GM08714 (cell line): Measurements from ENCODE around the gene TRAPPC5.

Experiments
- H3K4me3 ChIP-seq: fragments of 200-500 bp; sonication (Bioruptor generic); 2 replicates; pipeline ENCODE4 v1.5.1; 2014; ENCODE audit warnings: mild to moderate bottlenecking, low read length, inconsistent platforms
- ZNF274 ChIP-seq: IDR thresholded peaks from 2 replicates; pipeline ENCODE4 v1.6.1; 2012; ENCODE audit warnings: mild to moderate bottlenecking, low read depth, low read length

Gene TRAPPC5

DNA sequence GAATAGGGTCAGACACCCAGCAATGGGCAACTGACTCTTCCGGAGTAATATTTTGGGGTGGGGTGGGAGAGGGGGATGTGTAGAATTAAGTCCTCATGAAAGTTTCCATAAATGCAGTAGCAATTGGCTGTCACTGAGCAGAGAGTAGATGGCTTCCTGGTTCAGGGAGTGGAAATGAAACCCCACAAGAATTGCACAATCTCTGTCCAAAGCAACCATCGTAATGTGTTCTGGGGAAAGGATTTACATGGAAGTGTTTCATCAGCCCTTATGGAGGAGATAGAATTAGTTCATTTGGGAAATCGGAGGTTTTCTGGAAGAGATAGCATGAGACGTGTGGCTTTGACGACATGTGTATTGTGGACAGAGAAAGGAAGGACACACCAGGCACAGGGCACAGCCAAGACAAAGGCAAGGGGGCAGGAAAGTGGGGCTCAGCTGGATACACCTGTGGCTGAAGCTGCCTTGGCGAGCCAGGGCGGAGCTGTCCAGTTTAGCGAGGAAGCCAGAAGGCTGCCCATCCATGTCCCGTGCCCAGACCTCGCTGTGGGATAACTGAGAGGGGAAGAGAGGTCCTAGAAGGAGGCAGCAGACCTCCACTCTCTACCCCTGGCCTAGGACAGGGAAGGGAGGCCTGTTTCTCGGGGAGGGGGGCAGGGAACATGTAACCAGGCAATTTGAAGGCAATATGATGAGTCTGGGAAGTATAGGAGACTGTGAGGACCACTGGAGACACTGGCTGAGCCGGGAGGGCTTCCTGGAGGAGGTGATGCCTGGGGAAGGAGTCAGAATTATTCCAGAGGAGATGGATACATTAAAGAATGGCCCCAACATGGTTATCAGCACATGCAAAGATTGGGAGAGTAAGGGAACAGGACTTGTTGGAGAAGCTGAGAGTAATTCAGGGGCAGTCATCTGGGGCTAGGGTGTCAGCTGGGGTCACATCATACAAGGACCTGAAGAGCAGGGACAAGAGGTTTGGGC lies 53.9 kb downstream of the TRAPPC5 start:
- no peak overlapping the region for H3K4me3 ChIP-seq
- no peak for TF ChIP-seq ZNF274

DNA sequence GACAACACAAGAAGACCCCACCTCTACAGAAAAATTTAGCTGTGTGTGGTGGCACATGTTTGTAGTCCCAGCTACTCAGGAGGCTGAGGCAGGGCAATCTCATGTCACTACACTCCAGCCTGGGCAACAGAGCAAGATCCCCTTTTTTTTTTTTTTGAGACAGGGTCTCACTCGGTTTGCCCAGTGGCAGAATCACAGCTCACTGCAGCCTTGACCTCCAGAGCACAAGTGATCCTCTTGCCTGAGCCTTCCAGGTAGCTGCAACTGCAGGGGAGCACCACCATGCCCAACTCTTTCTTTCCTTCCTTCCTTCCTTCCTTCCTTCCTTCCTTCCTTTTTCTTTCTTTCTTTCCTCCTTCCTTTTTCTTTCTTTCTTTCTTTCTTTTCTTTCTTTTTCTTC lies 55.5 kb downstream of the TRAPPC5 start:
- no peak for TF ChIP-seq ZNF274
- H3K4me3 ChIP-seq, result no peak overlapping the region

DNA sequence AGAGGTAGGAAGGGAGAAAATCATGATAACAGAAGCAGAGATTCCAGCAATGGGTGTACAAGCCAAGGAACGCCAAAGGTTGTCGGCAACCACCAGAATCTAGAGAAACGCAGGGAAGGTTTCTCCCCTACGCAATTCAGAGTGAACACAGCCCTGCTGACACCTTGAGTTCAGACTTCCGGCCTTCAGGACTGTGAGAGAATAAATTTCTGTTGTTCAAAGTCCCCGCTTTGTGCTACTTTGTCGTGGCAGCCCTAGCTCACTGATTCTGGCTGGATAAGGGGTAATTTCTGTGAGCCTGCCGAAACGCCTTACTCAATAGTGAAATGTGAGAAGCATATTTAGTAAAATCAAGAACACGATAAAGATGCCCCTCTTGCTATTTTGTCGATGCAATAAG lies 56.6 kb downstream of the TRAPPC5 start:
- no peak for TF ChIP-seq ZNF274
- H3K4me3 ChIP-seq, result no peak overlapping the region
